IMR-90 (cell line): ENCODE data around the gene NTRK3. TPM values are rescaled to one million over a fixed set of nuclear protein-coding genes. Genes with fewer than 3 reads are reported as not detected.

Experiments used
- ATAC-seq: fragments of 200-7000 bp; cut with Tn5 transposase; 2 replicates; pipeline ENCODE4 v1.9.1; 2020; ENCODE audit warnings: low read depth, mild to moderate bottlenecking, moderate library complexity
- BruUV-seq: library from RNA; stranded (reverse); fragments of 400-500 nt; replicated peaks from 2 replicates; lab custom pipeline; 2021; lab: Mats Ljungman, UMichigan
- CTCF ChIA-PET: fragments of 300-600 bp; formaldehyde crosslinking; extraction: SDS; loops from one replicate; lab custom pipeline; 2021; ENCODE audit warnings: antibody characterized with exemption; lab: Yijun Ruan, JAX
- POLR2A ChIA-PET: fragments of 300-600 bp; sonication (Branson Sonifier 250); formaldehyde crosslinking; loops from one replicate; lab custom pipeline; 2022; ENCODE audit warnings: antibody characterized with exemption; ENCODE audit not compliant: unreplicated experiment; lab: Charles Lee
- DNase-seq: peaks from one replicate; pipeline ENCODE4 v3.0.0; 2013
- H2AFZ ChIP-seq: replicated peaks from 2 replicates; pipeline ENCODE3; 2013; ENCODE audit warnings: low read length, mild to moderate bottlenecking; ENCODE audit not compliant: poor library complexity
- H2AK5ac ChIP-seq: 2 replicates; pipeline ENCODE4 v1.6.1; 2013; ENCODE audit warnings: low read depth, low read length, inconsistent platforms
- H2AK9ac ChIP-seq: replicated peaks from 2 replicates; pipeline ENCODE3; 2013; ENCODE audit warnings: mild to moderate bottlenecking, low read depth, low read length, moderate library complexity; ENCODE audit not compliant: poor library complexity
- H2BK120ac ChIP-seq: 2 replicates; pipeline ENCODE4 v1.6.1; 2013; ENCODE audit warnings: low read depth, low read length, inconsistent platforms
- H2BK15ac ChIP-seq: 3 replicates; pipeline ENCODE4 v1.6.1; 2013; ENCODE audit warnings: low read depth, low read length, inconsistent platforms
- H2BK20ac ChIP-seq: 2 replicates; pipeline ENCODE4 v1.6.1; 2013; ENCODE audit warnings: low read depth, mild to moderate bottlenecking, inconsistent platforms, low read length, moderate library complexity
- H2BK5ac ChIP-seq: 2 replicates; pipeline ENCODE4 v1.6.1; 2013; ENCODE audit warnings: mild to moderate bottlenecking, low read depth, low read length, inconsistent platforms; ENCODE audit not compliant: poor library complexity, severe bottlenecking
- H3K14ac ChIP-seq: replicated peaks from 2 replicates; pipeline ENCODE4 v1.6.1; 2013; ENCODE audit warnings: low read depth, low read length, inconsistent platforms
- H3K18ac ChIP-seq: 2 replicates; pipeline ENCODE4 v1.6.1; 2013; ENCODE audit warnings: low read depth, low read length, control low read depth
- H3K23ac ChIP-seq: 2 replicates; pipeline ENCODE4 v1.6.1; 2013; ENCODE audit warnings: low read depth, low read length, inconsistent platforms
- H3K27ac ChIP-seq: 2 replicates; pipeline ENCODE4 v1.5.1; 2013; ENCODE audit warnings: mild to moderate bottlenecking, control low read depth, low read length; ENCODE audit not compliant: insufficient read depth
- H3K27me3 ChIP-seq: 2 replicates; pipeline ENCODE4 v1.6.1; 2013; ENCODE audit warnings: low read length; ENCODE audit not compliant: control insufficient read depth, insufficient read depth
- H3K36me3 ChIP-seq: 2 replicates; pipeline ENCODE4 v1.6.1; 2013; ENCODE audit warnings: low read length, mixed read lengths; ENCODE audit not compliant: control insufficient read depth, insufficient read depth
- H3K4ac ChIP-seq: 2 replicates; pipeline ENCODE4 v1.6.1; 2013; ENCODE audit warnings: low read depth, low read length, inconsistent platforms
- H3K4me1 ChIP-seq: 2 replicates; pipeline ENCODE4 v1.6.1; 2013; ENCODE audit warnings: low read length, mixed read lengths; ENCODE audit not compliant: control insufficient read depth, insufficient read depth
- H3K4me2 ChIP-seq: 2 replicates; pipeline ENCODE4 v1.6.1; 2013; ENCODE audit warnings: low read depth, mild to moderate bottlenecking, control low read depth, low read length, moderate library complexity
- H3K4me3 ChIP-seq: 2 replicates; pipeline ENCODE4 v1.5.1; 2013; ENCODE audit warnings: low read depth, mild to moderate bottlenecking, control low read depth, low read length, moderate library complexity; ENCODE audit not compliant: insufficient read depth
- H3K56ac ChIP-seq: 2 replicates; pipeline ENCODE4 v1.6.1; 2013; ENCODE audit warnings: low read length, inconsistent platforms; ENCODE audit not compliant: insufficient read depth; ENCODE audit errors: extremely low read depth
- H3K79me1 ChIP-seq, 2 experiments: 2 replicates each; pipeline ENCODE4 v1.6.1; 2013; ENCODE audit warnings: low read length in 2 of 2, inconsistent platforms in 1 of 2, low read depth in 1 of 2
- H3K9ac ChIP-seq: 2 replicates; pipeline ENCODE4 v1.6.1; 2013; ENCODE audit warnings: low read depth, low read length, control low read depth
- H3K9me1 ChIP-seq: 2 replicates; pipeline ENCODE4 v1.6.1; 2013; ENCODE audit warnings: low read length, inconsistent platforms; ENCODE audit not compliant: insufficient read depth
- H3K9me3 ChIP-seq: 2 replicates; pipeline ENCODE4 v1.6.1; 2013; ENCODE audit warnings: low read length; ENCODE audit not compliant: control insufficient read depth, insufficient read depth
- H4K20me1 ChIP-seq: 2 replicates; pipeline ENCODE4 v1.6.1; 2013; ENCODE audit warnings: low read length, inconsistent platforms; ENCODE audit not compliant: insufficient read depth
- H4K5ac ChIP-seq: 2 replicates; pipeline ENCODE4 v1.6.1; 2013; ENCODE audit warnings: mild to moderate bottlenecking, low read depth, low read length, control low read depth
- H4K8ac ChIP-seq, 2 experiments: 2 replicates each; pipeline ENCODE4 v1.6.1; 2013; ENCODE audit warnings: low read depth in 2 of 2, low read length in 2 of 2, control low read depth in 1 of 2, inconsistent platforms in 1 of 2
- H4K91ac ChIP-seq: 2 replicates; pipeline ENCODE4 v1.6.1; 2013; ENCODE audit warnings: low read depth, low read length, inconsistent platforms; ENCODE audit not compliant: insufficient read depth
- BHLHE40 ChIP-seq: fragments of 150-350 bp; IDR thresholded peaks from 2 replicates; pipeline ENCODE4 v1.6.1; 2016; ENCODE audit warnings: mild to moderate bottlenecking, low read depth, low read length
- CEBPB ChIP-seq: IDR thresholded peaks from 2 replicates; pipeline ENCODE4 v1.6.1; 2012; ENCODE audit warnings: low read depth, low read length, improper control_type of control experiment
- CHD1 ChIP-seq: IDR thresholded peaks from 2 replicates; pipeline ENCODE4 v1.6.1; 2012; ENCODE audit warnings: low read depth, low read length, improper control_type of control experiment
- FOS ChIP-seq: fragments of 150-350 bp; IDR thresholded peaks from 2 replicates; pipeline ENCODE4 v1.6.1; 2016; ENCODE audit warnings: low read depth, low read length
- MAFK ChIP-seq: IDR thresholded peaks from 2 replicates; pipeline ENCODE4 v1.6.1; 2012; ENCODE audit warnings: low read depth, low read length, improper control_type of control experiment
- MAZ ChIP-seq: IDR thresholded peaks from 2 replicates; pipeline ENCODE4 v1.6.1; 2012; ENCODE audit warnings: low read depth, mild to moderate bottlenecking, low read length, improper control_type of control experiment, moderate library complexity, borderline replicate concordance
- MXI1 ChIP-seq: IDR thresholded peaks from 2 replicates; pipeline ENCODE4 v1.6.1; 2012; ENCODE audit warnings: low read depth, mild to moderate bottlenecking, low read length, moderate library complexity, borderline replicate concordance
- NFE2L2 ChIP-seq: fragments of 150-350 bp; IDR thresholded peaks from 2 replicates; pipeline ENCODE4 v1.6.1; 2016; ENCODE audit warnings: low read depth, mild to moderate bottlenecking, low read length
- POLR2A ChIP-seq: IDR thresholded peaks from 2 replicates; pipeline ENCODE4 v1.6.1; 2012; ENCODE audit warnings: mild to moderate bottlenecking, low read depth, low read length
- RAD21 ChIP-seq: IDR thresholded peaks from 2 replicates; pipeline ENCODE4 v1.6.1; 2012; ENCODE audit warnings: low read length, improper control_type of control experiment
- RCOR1 ChIP-seq: IDR thresholded peaks from 2 replicates; pipeline ENCODE4 v1.6.1; 2012; ENCODE audit warnings: mild to moderate bottlenecking, low read length, improper control_type of control experiment; ENCODE audit not compliant: insufficient replicate concordance
- RFX5 ChIP-seq: IDR thresholded peaks from 2 replicates; pipeline ENCODE4 v1.8.0; 2012; ENCODE audit warnings: low read depth, mild to moderate bottlenecking, low read length, moderate library complexity
- SMC3 ChIP-seq: fragments of 150-350 bp; IDR thresholded peaks from 2 replicates; pipeline ENCODE4 v1.6.1; 2016; ENCODE audit warnings: low read depth, mild to moderate bottlenecking, antibody characterized with exemption, low read length, moderate library complexity
- WGBS, 2 experiments: methylation state at CpG; one replicate each; pipeline versions ENCODE4 v1.1.5 to v1.1.7; 2013; ENCODE audit warnings: missing lambda C conversion rate in 2 of 2; ENCODE audit not compliant: insufficient read length in 1 of 2; ENCODE audit errors: extremely low coverage in 2 of 2; 5-methylcytosine and 5-hydroxymethylcytosine counted together
- dilution Hi-C: fragments of 300-500 bp; cut with HindIII; formaldehyde crosslinking; loops from one replicate; pipeline ENCODE4 v1.14.3; 2018; ENCODE audit warnings: low sequenced_read_pairs; ENCODE audit not compliant: unreplicated experiment
- in situ Hi-C: fragments of 300-500 bp; cut with MboI; formaldehyde crosslinking; loops from 3 replicates; pipeline ENCODE4 v1.14.3; 2019; ENCODE audit warnings: low sequenced_read_pairs, inconsistent platforms, mixed read lengths
- intact Hi-C: fragments of 100-400 bp; cut with micrococcal nuclease; formaldehyde crosslinking; loops from 2 replicates; pipeline ENCODE4 v1.10.0; 2022
- polyA plus RNA-seq, 3 experiments: library from polyadenylated mRNA; depleted of rRNA; stranded (reverse); fragments of >200 nt; gene quantifications; 2 replicates each; pipeline ENCODE4 v1.2.3, GENCODE V29; 2012; ENCODE audit warnings: low replicate concordance in 1 of 3
- total RNA-seq: library from RNA; depleted of rRNA; stranded (reverse); fragments of >200 nt; gene quantifications from 2 replicates; pipeline ENCODE4 v1.2.3, GENCODE V29; 2012
- TF ChIP-seq, protein P1 (sequence below): conservative IDR thresholded peaks from 2 replicates; pipeline ENCODE4 v1.5.1; 2012; ENCODE audit warnings: mild to moderate bottlenecking, low read depth, low read length, improper control_type of control experiment
- TF ChIP-seq, protein P2 (sequence below): fragments of 150-350 bp; IDR thresholded peaks from 2 replicates; pipeline ENCODE4 v1.6.1; 2016; ENCODE audit warnings: low read depth, mild to moderate bottlenecking, low read length, moderate library complexity, borderline replicate concordance
- TF ChIP-seq, protein P3 (sequence below): fragments of 150-350 bp; IDR thresholded peaks from 2 replicates; pipeline ENCODE4 v1.6.1; 2017; ENCODE audit warnings: mild to moderate bottlenecking, antibody characterized with exemption, low read length, low read depth

NTRK3 gene
- total and polyA plus RNA-seq, 2 of the 4 experiments (the other 2 are of a cell fraction) = under 0.01 to 0.15 TPM

DNA sequence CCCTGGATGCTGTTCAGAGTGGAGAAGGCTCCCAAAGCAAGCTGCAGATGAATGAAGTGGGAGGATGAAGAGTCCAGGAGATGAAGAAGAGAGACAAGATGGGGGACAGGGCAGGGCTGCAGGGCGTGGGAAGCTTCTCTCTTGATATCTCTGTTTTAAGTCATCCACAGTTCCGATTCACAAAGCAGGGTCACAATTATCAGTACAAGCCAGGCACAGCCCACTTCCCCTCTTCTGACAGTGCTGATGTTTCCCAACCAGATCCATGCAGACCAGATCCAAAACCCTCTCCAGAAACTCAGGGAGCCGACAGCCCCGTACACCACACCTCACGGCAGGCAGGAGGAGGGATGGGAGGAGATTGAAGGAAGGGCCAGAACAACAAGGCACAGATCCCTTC, 31.1 kb downstream of the NTRK3 start:
- Histone ChIP-seq H3K36me3 (no peaks in the 10 kb centered on the region), H3K9ac (no peak overlapping the region), H4K91ac (no peak overlapping the region), H2BK15ac (no peak overlapping the region), H2AK5ac (no peak overlapping the region), H2BK120ac (no peak overlapping the region), H4K8ac (no peak overlapping the region), H3K56ac (no peak overlapping the region), H2AFZ (no peak overlapping the region), H3K27ac (no peak overlapping the region), H3K4me3 (no peak overlapping the region), H3K4ac (no peak overlapping the region), H2BK20ac (no peak overlapping the region), H3K27me3 (no peaks in the 10 kb centered on the region), H3K4me2 (no peak overlapping the region), H3K18ac (no peak overlapping the region), H3K9me1 (no peaks in the 10 kb centered on the region), H3K23ac (no peak overlapping the region), H2BK5ac (no peak overlapping the region), H3K79me1 (no peaks in the 10 kb centered on the region), H3K14ac (no peak overlapping the region), H3K4me1 (no peaks in the 10 kb centered on the region), H4K20me1 (no peaks in the 10 kb centered on the region), H4K5ac (no peak overlapping the region), H3K9me3 (peaks cover 5% of the 10 kb centered on the region; the same call in 1 of the 2 replicates), H2AK9ac (no peak overlapping the region)
- in situ Hi-C loops = no loop called here
- no peak for ATAC-seq
- CTCF ChIA-PET = no interaction called here
- dilution Hi-C loops = no loop called here
- DNase-seq = no peak
- WGBS, 2 experiments = no CpG with 5 or more reads among the region's 5 CpGs
- intact Hi-C loops = no loop called here
- POLR2A ChIA-PET = no interaction called here
- BruUV-seq = no TSS peak
- TF ChIP-seq, protein P1, sequence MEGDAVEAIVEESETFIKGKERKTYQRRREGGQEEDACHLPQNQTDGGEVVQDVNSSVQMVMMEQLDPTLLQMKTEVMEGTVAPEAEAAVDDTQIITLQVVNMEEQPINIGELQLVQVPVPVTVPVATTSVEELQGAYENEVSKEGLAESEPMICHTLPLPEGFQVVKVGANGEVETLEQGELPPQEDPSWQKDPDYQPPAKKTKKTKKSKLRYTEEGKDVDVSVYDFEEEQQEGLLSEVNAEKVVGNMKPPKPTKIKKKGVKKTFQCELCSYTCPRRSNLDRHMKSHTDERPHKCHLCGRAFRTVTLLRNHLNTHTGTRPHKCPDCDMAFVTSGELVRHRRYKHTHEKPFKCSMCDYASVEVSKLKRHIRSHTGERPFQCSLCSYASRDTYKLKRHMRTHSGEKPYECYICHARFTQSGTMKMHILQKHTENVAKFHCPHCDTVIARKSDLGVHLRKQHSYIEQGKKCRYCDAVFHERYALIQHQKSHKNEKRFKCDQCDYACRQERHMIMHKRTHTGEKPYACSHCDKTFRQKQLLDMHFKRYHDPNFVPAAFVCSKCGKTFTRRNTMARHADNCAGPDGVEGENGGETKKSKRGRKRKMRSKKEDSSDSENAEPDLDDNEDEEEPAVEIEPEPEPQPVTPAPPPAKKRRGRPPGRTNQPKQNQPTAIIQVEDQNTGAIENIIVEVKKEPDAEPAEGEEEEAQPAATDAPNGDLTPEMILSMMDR = no peak
- TF ChIP-seq, protein P2, sequence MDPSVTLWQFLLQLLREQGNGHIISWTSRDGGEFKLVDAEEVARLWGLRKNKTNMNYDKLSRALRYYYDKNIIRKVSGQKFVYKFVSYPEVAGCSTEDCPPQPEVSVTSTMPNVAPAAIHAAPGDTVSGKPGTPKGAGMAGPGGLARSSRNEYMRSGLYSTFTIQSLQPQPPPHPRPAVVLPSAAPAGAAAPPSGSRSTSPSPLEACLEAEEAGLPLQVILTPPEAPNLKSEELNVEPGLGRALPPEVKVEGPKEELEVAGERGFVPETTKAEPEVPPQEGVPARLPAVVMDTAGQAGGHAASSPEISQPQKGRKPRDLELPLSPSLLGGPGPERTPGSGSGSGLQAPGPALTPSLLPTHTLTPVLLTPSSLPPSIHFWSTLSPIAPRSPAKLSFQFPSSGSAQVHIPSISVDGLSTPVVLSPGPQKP = no peak
- TF ChIP-seq RFX5 (no peak), FOS (no peak), MXI1 (no peak), RAD21 (no peak), NFE2L2 (no peak), BHLHE40 (no peak), MAFK (no peak), MAZ (no peak), CEBPB (no peak), POLR2A (no peak), CHD1 (no peak), SMC3 (no peak), RCOR1 (no peak)
- TF ChIP-seq, protein P3, sequence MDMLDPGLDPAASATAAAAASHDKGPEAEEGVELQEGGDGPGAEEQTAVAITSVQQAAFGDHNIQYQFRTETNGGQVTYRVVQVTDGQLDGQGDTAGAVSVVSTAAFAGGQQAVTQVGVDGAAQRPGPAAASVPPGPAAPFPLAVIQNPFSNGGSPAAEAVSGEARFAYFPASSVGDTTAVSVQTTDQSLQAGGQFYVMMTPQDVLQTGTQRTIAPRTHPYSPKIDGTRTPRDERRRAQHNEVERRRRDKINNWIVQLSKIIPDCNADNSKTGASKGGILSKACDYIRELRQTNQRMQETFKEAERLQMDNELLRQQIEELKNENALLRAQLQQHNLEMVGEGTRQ = no peak
